Activated naive CD4-positive, alpha-beta T cell treated with anti-CD3 and anti-CD28 coated beads, Interleukin-2, amount 50 U/mL, for 16 hours (primary cell): ENCODE measurements around the gene SH3BGRL.
"Not testable (repeated sequence)": the region's sequence is repeated elsewhere in the genome, so short reads cannot be mapped to it uniquely, and the experiment has no call there.

Source experiments
- DNase-seq: peaks from one replicate; pipeline ENCODE4 v3.0.0-alpha.2; 2020

SH3BGRL gene

GRCh38 chrX:81259714-81260395 is 58.0 kb downstream of the SH3BGRL start:
- no peak for DNase-seq

GRCh38 chrX:81261576-81261975 is 59.7 kb downstream of the SH3BGRL start:
- no peak for DNase-seq

GRCh38 chrX:81263059-81263458 is 61.2 kb downstream of the SH3BGRL start:
- DNase-seq: no peak

- DNase-seq: no peak
These were observed 76.7 kb downstream of the SH3BGRL start for GRCh38 chrX:81278616-81279015.

- DNase-seq: no peak
These were observed 78.2 kb downstream of the SH3BGRL start for GRCh38 chrX:81280148-81280547.

- DNase-seq: no peak
These were observed 84.2 kb downstream of the SH3BGRL start for GRCh38 chrX:81286075-81286474.

GRCh38 chrX:81286608-81287007 is 84.7 kb downstream of the SH3BGRL start:
- no peak for DNase-seq

GRCh38 chrX:81291996-81292395 is 90.1 kb downstream of the SH3BGRL start:
- DNase-seq: no peak

GRCh38 chrX:81294101-81294500 is 92.2 kb downstream of the SH3BGRL start:
- no peak for DNase-seq

- DNase-seq: no peak
These were observed 100.0 kb downstream of the SH3BGRL start for GRCh38 chrX:81301877-81302276.

- no peak for DNase-seq
These were observed 102.7 kb downstream of the SH3BGRL start for GRCh38 chrX:81304563-81304962.

GRCh38 chrX:81305240-81305639 is 103.3 kb downstream of the SH3BGRL start:
- no peak for DNase-seq

- DNase-seq: no peak
These were observed 106.4 kb downstream of the SH3BGRL start for GRCh38 chrX:81308086-81308829.

- DNase-seq: no peak
These were observed 114.3 kb downstream of the SH3BGRL start for GRCh38 chrX:81316163-81316562.

- not testable (repeated sequence) for DNase-seq
These were observed 129.8 kb downstream of the SH3BGRL start for GRCh38 chrX:81331653-81332052.

GRCh38 chrX:81336455-81337152 is 134.7 kb downstream of the SH3BGRL start:
- no peak for DNase-seq

- no peak for DNase-seq
These were observed 135.9 kb downstream of the SH3BGRL start for GRCh38 chrX:81337805-81338204.

GRCh38 chrX:81338924-81339323 is 137.0 kb downstream of the SH3BGRL start:
- DNase-seq: no peak

- DNase-seq: not testable (repeated sequence)
These were observed 143.4 kb downstream of the SH3BGRL start for GRCh38 chrX:81345296-81345695.
